GM19468 (cell line): ENCODE measurements around the gene PTPN7.
A peak's percentile ranks its signal among the peaks of the same experiment; 100 is the strongest.
"Not testable (repeated sequence)": the region's sequence is repeated elsewhere in the genome, so short reads cannot be mapped to it uniquely, and the experiment has no call there.

Experiments
- ATAC-seq: cut with Tn5 transposase; IDR thresholded peaks from one replicate; pipeline ENCODE4 v1.9.1; 2021; ENCODE audit warnings: mild to moderate bottlenecking, moderate library complexity, moderate number of reproducible peaks; ENCODE audit not compliant: unreplicated experiment; ENCODE audit errors: extremely low read depth

PTPN7 gene

DNA sequence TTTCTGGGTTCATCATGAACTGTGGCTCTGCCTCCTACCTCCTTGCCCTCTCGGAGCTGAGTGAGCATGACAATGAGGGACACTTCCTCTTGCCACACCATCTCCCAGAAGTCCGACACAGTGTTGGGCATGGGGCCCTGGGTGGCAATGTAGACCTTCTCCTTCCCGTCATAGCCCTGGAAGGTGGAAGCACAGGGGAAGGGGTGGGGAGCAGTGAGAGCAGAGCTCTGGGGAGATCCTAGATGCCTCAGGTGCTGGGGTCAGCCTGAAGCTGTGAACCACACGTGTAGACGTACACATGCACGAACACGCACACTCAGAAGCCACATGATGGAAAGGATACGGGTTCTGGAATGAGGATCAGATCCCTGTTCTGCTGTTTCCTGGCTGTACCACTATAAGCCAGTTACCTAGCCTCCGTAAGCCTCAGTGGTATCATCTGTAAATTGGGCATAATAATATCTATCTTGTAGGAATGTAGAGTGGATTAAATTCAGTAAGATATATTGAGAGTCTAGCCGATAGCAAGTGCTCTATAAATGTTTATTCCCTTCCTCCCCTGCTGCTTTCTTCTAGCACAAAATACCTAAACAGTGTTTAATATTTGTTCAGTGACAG, 6.1 kb downstream of the PTPN7 start:
- ATAC-seq: no peak

DNA sequence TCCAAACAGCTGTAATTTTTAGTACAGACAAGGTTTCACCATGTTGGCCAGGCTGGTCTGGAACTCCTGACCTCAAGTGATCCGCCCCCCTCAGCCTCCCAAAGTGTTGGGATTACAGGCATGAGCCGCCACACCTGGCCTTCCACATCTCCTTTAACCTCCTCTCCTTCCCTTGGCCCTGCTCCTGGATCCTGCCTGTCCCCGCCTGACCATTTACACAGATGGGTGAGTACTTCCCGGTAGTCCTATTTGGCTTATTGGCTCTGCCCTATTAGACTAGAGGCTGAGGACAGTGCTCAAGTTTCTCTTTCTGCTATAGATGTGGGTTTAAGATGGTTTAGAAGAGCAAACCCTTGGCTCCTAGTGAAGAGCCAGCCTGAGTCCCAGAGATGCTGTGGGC, 7.1 kb downstream of the PTPN7 start:
- ATAC-seq: no peak

DNA sequence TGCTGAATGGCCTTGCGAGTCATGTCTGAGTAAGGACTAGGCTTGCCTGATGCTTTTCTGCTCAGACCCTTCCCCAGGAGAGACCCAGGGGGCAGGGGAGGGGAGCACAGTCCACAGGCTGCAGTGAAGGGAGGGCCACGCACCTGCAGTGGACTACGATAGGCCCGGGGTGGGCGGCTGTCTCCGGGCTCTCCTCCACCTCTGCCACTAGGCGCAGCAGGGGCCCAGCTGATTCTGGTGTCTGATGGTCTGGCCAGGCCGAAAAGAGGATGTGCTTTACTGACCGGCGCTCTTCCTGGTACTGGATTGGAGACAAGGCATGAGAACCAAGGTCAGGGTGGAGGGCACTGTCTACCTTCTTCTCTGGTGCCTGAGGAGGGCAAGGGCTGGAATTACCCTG, 8.0 kb downstream of the PTPN7 start:
- ATAC-seq: no peak

DNA sequence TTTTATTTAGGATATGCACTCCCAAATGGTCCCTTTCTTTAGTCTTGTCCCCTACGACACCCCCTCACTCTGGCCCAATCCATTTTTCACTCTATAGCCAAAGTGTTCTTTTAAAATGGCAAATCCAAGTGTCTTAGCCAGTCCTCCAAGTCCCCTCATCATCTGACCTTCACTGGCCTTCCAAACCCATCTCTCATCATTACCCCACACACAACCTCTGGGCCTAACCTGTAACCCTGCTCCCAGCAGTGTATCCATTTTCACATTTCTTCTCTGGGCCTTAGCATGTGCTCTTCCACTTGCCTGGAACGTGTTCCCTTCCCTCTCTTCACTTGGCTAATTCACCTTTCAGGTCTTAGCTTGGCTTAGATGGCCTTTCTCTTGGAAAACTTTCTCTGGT, 9.4 kb downstream of the PTPN7 start:
- ATAC-seq: no peak

DNA sequence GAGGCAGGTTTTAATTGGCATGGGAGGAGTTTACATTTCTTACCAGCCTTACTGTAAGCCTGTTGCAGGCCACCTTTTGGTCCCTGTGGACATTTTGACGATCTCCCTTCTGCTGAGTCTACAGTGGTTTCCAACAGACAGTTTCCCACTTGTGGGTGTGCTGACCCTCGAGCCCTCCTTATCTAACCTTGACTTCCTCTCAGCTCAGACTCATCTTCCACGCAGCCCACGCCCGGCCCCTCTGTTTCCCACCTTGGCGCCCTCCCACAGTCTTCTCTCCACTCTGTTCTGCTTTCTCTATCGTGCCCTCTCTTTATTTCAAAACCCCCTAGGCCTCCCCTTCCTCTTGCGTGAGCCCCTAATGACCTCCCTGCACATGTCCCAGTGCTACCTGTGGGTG, 9.8 kb downstream of the PTPN7 start:
- no peak for ATAC-seq

DNA sequence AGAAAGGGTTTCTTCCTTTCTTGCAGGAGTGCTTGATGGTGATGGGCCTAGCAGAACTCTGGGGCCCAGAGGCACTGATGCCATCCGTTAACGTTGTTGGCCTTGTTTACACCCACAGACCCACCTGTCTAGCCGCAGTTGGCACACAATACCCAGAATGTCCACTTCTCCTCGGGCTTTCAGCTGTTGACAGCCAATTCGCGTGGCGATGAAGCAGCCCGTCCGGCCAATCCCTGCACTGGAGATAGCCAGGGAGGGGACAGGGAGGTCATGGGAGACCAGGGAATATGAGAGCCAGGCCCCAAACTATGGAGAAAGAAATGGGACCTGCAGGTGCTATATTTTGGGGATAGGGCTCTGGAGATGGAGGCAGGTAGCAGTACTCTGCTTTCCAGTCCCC, 10.2 kb downstream of the PTPN7 start:
- ATAC-seq: no peak

DNA sequence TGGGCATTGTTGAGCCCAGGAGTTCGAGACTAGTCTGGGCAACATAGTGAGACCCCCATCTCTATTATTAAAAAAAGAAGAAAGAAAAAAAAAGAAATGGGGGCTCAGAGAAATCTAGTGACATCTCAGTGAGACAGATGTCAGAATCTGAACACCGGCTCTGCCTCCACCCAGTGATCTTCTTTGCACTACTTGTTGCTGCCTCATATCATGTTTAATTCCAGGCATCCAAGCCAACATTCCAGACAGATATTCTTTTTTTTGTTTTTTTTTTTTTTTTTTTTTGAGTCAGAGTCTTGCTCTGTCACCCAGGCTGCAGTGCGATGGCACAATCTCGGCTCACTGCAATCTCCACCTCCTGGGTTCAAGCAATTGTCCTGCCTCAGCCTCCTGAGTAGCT, 10.8 kb downstream of the PTPN7 start:
- no peak for ATAC-seq

DNA sequence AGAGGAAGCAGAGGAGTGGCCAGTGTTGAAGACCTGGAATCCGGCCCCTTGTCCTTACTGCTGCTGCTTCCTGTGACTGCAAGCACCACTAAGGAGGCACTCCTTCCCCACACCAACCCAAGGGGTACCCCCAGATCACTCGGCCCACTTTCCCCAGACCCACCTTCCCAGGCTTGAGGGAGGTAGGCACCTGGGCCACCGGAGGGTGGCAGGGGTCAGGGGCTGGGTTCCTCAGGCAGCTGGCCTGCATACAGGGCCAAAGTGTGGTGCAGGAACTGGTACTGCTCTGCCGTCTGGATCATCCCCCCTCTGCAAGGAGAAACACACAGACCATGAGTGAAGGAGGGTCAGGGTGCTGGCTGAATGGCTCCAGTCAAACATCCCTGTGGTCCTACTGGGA, 12.0 kb downstream of the PTPN7 start:
- no peak for ATAC-seq

DNA sequence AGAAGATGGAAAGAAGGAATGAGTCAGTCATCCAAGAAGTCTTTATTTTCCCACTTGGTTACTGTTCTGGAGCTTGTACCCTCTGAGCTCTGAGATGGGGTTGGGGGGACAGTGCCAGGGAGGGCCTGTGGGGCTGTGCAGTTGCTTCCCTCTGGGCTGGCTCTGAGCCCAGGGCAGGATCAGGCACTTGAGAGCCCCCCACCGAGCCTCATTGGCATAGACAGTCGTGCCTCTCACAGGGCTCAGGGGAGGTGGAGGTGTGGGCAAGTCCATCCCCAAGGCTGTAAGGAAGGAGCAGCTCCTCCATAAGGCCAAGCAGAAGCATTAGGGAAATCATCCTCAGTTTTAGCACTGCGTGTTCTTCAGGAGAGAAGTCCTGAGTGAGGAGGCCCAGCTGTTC, 13.4 kb downstream of the PTPN7 start:
- ATAC-seq: no peak

DNA sequence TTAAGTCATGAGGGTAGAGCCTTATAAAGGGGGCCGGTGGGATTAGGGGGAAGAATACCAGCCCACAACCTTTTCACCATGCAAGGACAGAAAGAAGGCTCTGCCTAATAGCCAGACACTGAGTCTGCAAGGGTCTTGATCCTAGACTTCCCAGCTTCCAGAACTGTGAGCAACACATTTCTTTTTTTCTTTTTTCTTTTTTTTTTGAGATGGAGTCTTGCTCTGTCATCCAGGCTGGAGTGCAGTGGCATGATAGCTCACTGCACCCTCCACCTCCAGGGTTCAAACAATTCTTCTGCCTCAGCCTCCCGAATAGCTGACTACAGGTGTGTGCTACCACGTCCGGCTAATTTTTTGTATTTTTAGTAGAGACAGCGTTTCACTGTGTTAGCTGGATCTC, 14.1 kb downstream of the PTPN7 start:
- ATAC-seq: no peak

DNA sequence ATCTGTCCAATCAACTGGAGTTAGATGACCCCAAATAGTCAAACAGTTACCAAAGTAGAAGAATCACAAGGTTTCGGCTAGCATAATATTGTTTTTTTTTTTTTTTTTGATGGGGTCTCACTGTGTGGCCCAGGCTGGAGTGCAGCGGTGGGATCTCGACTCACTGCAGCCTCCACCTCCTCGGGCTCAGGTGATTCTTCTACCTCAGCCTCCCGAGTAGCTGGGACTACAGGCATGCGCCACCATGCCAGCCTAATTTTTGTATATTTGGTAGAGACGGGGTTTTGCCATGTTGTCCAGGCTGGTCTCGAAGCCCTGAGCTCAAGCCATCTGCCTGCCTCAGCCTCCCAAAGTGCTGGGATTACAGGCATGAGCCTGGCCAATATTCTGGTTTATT, 14.7 kb downstream of the PTPN7 start:
- ATAC-seq: not testable (repeated sequence)

DNA sequence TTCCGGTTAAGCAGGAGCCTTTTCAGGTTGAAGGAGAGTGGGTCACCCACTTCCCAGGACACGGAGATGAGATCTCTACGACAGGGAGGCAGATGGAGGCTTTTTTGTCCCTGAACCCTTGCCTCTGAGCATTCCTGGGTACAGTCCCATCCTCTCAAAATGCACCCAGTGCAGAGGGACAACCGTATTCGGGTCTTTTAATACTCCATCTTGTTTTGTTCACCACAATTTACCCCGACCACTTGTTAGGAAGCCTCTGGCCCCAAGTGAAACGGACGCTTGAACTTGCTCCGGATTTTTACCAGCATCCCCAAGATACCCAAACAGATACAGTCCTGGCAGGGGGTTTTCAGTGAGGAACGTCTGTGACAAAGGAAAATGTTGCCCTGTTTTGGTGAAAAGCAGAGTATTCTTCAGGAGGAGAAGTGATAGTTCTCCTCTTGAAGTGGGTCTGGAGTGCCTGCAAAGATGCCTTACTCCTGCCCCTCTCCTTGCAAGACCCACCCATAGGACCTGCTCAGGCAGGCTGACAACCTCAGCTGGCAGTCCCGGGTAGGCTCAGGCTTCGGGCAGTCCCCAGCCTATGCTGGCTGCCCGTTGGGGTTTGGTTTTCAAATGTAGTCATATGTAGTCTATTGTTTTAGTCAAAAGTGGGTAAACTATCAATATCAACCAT, 15.2 kb downstream of the PTPN7 start:
- ATAC-seq: no peak

DNA sequence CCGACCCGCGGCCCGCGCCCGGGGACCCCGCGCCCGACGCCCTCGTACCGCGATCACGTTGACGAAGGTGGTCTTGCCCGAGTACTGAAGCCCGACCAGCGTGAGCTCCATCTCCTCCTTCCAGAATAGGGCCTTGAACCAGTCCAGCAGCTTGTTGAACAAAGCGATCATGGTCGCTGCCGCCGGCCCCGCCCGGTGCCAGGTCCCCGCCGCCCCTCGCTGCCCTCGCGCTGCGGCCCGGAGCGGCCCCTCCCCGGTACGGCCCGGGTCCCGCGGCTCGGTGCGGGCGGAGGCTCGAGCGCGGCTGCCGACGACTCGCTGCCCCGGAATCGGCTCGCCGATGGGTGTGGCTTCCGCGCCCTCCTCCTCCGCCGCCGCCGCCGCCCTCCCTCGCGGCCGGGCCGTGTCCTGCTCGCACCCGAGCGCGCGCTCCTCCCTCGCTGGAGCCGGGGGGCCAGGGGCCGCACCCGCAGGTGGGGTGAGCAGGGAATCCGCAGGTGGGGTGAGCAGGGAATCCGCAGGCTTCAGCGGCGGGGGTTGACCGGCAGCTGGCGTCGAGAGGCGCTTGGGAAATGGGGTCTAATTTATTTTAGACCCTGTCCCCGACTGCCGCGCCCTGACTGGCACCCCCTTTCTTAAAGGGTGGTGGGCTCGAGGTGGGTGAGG, 15.9 kb downstream of the PTPN7 start, which contains the start of gene ARL8A:
TSS of gene ARL8A (minus strand) at position 336 of the 666 bp plus-strand sequence. CDS start at position 171, 165 bp downstream.
- ATAC-seq: peak; percentile 6

DNA sequence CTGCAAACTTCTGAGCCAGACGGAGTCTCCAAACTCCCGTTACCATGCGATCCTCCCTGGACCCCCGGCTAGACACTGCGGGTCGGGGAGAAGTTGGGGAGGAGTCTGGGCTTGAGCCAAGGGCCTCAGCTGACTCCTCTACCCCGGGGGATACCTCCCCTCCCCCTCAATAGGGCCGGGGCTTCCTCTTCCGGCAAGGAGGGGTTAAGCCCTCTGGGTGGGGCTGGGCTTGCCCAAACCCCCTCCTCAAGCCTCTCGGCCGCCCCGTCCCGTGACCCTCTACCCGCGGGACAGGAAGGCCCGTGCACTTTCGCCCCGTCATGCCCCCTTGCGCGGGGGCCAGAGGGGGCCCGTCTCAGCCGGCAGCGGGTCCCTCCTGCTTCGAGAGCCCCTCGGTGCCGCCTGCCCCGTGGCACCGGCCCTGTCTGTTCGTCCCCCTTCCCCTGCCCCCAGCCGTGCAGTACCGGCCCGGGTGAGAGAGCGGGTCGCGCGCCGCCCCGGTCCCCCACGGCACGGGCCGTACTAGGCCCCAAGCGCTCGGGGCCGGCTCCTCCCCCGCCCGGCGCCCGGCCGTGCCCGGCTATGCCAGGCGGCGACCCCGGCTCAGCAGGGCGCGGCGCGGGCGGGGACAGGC, 16.5 kb downstream of the PTPN7 start:
- ATAC-seq: peak; percentile 14

DNA sequence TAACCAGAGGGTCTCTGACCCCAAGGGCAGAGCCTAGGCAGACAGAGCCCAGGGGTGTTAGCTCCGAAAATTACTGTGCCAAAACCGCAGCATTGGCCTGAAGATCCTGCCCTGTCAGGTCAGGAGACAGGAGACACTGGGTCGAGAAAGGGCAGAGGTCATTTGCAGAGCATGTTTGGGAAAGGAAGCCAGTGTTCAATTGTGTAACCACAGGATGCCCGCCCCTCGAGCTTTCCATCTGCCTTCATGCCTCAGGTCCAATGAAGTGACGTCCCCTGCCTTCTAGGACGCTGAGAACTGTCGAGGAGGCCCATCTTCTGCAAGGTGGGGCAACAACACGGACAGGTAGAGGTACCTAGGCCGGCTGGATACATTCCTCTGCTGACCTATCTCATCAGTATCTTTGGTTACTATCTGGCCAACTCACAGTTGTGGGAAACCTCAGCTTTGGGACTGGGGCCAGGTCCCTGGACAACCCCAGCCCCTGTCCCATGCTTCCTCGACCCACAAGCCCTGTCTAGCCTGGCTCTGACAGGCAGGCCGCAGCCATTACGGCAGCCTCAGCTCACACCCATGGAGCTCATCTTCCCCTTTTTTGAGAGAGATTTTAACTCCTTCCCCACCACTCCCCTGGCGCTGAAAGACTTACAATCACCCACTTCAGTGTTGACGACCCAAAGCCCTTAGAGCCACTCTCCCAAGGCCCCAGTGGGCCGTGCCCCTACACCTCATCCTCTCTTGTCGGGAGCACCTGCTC, 17.2 kb downstream of the PTPN7 start:
- peak; percentile 28 for ATAC-seq

DNA sequence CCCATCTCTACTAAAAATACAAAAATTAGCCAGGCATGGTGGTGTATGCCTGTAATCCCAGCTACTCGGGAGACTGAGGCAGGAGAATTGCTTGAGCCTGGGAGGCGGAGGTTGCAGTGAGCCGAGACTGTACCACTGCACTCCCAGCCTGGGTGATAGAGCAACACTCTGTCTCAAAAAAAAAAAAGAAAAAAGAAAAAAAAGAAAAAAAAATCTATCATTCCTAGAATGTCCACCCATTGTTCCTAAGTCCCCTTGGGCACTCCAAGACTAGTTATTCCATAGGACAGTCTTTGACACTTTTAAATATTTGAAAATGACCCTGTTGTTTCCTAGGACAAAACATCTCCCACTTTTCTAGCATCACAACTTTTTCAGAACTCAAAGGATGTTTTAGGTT, 18.9 kb downstream of the PTPN7 start:
- ATAC-seq: not testable (repeated sequence)

DNA sequence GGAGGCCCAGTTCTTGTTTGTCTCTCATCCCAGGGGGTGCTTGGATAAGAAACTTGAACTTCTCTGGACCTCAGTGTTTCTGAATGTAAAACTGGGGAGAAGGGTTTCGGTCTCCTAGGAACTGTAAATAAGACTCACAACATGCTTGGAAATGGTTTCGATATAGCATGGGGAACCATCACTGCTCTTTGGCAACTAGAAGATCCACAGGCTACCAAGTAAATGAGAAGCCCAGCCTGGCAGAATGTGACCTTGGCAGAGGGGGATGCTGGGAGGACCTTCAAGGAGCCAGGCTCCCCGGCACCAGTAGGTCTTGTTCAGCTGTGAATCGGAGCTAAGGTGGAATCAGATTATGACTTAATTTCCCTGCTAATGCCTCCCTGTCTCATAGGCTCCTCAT, 19.6 kb downstream of the PTPN7 start:
- ATAC-seq: no peak

DNA sequence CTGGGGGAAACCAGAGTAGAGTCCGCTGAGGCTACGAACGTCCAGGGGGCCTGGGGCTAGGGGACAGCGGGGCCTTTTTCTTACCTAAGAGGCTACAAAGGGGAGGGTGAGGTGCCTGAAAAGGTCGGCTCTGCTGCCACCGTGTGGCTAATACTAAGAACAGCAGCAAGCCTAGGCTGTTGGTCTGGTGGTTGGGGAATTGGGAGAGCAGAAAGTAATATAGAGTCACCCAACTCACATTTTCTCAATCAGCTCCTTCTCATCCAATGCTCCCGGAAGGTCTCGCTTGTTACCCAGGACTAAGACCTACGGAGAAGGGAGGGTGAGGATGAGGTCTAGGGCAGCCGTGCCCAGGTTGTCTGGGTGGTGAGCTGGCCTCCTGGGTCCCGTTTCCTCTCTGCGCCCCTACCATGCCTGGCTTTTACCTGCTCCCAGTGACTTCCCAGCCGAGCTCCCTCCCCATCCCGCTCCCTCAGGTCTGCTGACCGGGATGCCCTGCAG, 25.1 kb downstream of the PTPN7 start:
- ATAC-seq: peak; percentile 39

DNA sequence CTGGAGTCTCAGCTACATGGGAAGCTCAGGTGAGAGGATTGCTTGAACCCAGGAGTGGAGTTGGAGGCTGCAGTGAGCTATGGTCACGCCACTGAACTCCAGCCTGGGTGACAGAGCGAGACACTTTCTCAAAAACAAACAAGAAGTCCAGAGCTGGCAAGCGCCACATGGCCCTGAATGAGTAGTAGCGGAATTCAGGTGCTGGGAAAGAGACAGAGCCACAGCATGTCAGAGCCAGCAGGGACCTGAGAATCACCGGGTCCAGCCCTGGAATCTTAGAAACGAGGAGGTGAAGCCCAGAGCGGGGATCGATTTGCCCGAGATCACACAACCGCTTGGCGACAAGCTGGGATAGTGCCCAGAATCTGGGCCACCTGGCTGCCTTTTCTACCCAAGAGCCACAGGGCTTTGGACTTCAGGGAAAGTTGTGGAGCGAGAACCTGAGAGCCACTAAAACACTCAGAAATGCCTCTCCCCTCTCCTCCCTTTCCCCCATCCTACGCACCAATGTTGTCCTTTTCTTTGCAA, 25.7 kb downstream of the PTPN7 start:
- no peak for ATAC-seq

DNA sequence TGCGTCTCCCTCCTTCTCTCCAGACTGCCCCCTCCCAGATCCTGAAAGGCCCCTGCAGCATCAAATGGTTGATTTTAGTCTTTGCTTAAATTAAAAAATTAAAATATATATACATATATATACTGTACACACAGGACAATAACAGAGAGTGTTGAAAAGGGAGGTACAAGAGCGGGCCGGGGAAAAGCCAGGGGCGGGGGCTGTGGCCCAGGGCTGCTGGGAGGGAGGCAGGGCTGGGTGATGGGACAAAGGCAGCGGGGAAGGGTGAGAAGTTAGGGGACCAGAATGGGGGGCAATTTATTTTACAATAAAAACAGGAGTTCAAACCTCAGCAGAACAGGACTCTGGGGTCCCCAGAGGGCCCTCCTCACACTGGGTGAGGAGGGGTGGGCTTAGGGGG, 26.4 kb downstream of the PTPN7 start:
- no peak for ATAC-seq
